Endothelial cell of hepatic sinusoid (primary cell): Measurements from ENCODE around the gene SAE1.

ENCODE experiments used
- in situ Hi-C: cut with HindIII; loops from 2 replicates; pipeline ENCODE4 v1.10.0; 2017; ENCODE audit warnings: low sequenced_read_pairs

SAE1 gene

GRCh38 chr19:47209319-47210179 is 78.9 kb downstream of the SAE1 start:
- in situ Hi-C loops: loop anchor here (5.0 kb wide), 1 partner anchor 57 kb away; no protein-coding TSS in a partner anchor

DNA sequence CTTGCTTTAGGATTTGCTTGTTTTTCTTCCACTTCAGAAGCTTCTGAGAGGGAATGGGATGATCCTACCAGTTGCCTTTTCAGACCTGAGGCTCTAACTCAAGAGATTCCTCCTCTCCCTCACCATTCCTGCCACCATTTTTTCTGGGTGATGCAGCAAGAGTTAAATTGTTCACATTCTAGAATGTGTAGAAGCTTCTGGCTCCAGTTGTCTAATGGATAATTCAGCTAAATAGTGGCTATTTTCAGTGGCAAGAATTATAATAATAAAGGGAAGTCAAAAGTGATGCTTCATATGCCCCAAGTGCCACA is 79.5 kb downstream of the SAE1 start:
- in situ Hi-C loops: loop anchor here (5.0 kb wide), 1 partner anchor 58 kb away; no protein-coding TSS in a partner anchor

DNA sequence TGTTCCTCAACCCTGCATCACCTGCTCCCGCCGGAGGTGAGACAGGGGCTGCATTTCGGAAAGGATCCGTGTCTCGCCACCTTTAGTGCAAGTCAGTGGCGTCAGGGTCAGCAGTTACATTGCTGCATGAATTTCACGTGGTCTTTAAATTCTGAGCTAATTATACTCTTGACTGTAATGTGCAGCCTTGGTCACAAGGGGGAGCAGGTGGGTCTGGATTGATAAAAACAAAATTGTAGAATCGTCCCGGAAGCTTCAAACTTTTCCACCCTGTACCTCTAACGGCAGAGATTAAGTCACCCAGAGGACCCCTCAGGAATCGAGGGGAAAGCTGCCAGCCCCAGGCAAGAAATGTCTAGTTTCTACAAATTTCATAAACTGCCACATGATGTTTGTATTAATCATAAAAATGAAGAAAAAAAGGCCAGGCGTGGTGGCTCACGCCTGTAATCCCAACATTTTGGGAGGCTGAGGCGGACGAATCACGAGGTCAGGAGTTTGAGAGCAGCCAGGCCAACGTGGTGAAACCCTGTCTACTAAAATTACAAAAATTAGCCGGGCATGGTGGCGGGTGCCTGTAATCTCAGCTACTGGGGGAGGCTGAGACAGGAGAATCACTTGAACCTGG is 80.2 kb downstream of the SAE1 start:
- in situ Hi-C loops: loop anchor here (5.0 kb wide), 1 partner anchor 59 kb away; no protein-coding TSS in a partner anchor

DNA sequence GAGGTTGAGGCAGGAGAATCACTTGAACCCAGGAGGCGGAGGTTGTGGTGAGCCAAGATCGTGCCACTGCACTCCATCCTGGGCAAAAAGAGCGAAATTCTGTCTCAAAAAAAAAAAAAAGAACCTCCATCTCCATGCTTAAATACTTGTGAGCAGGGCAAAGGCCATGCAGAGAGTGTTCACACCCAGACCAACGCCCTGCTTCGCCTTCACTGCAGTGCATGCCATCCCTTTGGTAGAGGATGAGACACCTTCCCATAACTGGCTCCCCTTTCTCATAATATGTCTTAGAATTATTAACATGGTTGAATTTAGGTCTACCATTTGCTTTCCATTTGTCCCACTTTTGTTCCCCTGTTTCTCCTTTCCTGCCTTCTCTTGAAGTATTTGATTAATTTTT is 84.9 kb downstream of the SAE1 start:
- in situ Hi-C loops: no loop called here

- in situ Hi-C loops: no loop called here
These were observed 90.6 kb downstream of the SAE1 start for GRCh38 chr19:47221080-47221841.

DNA sequence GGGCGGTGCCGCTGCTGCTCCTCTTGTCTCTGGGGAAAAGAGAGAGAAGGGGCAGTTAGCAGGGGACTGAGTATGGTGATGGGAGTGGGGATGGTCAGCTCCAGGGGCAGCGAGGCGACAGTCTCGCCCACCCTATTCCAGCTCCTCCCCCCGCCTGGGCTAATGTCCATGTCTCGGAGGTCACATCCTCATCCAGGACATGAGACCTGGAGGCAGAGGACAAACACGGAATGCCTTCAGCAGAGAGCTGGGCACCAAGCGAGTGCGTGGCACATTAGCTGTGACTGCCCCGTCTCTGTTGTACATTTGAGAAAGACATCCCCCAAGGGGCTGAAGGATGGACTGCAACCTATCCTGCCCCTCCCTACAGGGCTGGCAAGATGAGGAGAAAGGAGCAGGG is 91.3 kb downstream of the SAE1 start:
- in situ Hi-C loops: no loop called here

GRCh38 chr19:47225746-47226425 is 95.3 kb downstream of the SAE1 start:
- in situ Hi-C loops: no loop called here

DNA sequence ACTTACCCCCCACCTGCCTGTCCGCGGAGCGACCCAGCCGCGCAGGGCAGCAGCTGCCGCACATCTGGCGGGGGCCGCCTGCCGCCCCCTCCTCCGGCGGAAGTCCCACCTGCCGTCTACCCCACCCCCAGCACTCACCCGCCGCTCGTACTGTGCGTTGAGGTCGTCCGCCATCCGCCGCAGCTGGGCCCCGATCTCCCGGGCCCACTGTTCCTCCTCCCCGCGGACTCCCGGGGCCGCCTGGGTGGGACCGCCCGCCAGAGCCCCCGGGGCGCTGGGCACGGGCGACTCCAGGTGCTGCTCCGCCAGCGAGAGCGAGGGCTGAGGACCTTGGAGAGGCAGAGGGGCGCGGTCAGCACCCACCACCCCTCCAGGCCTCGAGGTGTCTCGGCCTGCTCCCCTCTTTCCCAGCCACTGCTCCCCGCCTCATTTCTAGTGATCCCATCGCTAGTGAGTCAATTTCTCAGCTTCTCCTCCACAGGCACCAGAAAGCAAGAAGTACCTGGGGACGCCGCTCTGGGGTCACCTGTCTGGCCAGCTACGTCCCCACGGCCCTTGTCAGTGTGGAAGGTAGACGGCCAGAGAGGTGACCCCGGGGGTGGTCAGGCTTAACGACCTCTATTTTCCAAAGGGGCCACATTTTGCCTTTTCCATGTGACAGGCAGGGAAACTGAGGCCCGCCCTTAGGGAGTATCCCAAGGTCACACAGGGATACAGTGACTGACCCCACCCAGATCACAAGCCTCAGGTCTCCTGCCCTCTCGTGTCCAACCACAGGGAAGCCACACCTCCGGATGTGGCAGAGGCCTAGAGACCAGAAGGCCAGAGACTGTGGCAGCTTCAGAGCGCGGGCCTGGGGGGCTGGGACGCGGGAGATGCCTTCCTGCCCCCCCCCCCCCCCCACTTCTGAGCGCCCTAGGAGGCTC is 96.1 kb downstream of the SAE1 start:
- in situ Hi-C loops: no loop called here

DNA sequence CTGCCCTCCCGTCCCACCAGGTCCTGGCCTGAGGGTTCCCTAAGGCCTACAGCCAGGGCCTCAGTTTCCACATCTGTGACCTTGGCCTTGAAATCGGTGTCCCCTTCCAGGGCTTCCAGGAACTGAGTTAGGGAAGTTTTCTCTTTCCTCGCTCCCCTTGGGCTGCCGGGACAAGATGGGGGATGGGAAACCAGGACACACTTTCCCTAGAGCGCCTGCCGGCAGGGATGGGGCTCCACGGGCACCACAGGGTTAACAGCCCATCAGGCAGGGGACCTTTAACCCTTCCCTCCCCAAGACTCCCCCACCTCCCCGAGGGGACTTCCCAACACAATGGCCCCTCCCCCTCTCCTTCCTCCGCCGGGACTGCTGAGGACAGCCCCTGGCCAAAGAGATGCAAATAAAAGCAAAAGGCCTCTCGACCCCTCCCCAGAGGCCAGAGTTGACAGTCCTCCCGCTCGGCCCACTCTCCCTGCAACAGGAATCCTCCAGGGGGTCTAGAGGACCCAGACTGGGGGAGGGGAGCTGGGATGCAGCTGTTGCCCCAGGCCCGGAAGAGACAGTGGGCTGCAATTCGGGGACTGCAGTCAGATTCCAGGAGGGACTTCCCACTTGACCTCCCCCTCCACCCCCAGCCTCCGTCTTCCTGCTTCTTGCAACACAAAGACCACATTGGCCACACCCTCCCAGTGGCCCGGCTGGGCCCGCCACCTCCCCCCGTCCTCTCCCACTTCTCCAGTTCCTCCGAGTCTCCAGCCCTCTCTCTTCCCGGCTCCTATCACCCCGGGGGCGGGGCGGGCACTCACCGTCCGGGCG is 96.9 kb downstream of the SAE1 start:
- in situ Hi-C loops: no loop called here

- in situ Hi-C loops: no loop called here
These were observed 97.7 kb downstream of the SAE1 start for GRCh38 chr19:47228168-47228936.

DNA sequence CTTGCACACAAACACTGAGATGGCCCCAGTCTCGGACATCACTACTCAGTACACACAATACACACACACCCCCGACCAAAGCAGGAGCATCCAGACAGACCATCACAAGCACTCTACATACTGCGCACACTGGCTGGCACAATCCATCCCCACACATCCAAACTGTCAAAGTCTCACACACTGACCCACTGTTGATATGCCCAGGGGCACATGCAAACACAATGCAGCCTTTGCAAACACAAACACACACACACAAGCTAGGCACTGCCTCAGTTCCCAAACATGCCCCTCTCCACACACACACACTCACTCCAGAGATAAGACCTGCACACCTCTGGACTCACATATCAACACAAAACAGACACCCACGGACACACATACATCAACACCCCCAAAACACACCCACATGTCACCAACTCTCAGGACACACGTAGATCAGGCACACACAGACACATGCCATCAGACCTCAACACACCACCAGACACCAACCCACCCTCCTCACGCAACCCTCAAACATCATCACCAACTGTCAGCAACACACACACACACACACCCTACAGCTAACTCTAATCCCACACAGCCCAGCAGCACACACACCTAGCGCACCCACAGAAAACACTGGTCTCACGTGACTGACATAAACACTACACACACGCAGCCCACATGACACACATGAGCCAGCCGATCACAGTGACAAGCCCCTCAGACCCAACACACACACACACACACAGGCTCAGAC is 98.5 kb downstream of the SAE1 start:
- in situ Hi-C loops: no loop called here

- in situ Hi-C loops: no loop called here
These were observed 99.0 kb downstream of the SAE1 start for GRCh38 chr19:47229676-47230053.

GRCh38 chr19:47230054-47230920 is 99.7 kb downstream of the SAE1 start:
- in situ Hi-C loops: no loop called here

DNA sequence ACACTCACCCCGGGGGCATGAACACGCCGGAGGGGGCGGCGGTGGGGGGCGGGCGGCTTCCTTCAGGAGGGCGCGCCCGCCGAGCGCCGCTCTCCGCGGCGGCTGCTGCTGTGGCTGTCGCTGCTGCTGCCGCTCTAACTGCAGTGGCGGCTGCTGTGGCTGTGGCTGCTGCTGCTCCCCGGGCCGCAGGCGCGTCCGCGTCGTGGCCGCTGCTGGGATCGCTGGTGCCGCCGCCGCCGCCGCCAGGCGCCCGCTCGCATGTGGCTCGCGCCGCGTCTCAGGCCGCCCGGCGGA is 100.2 kb downstream of the SAE1 start, which contains the start of gene BBC3:
BBC3 (minus strand) TSS at position 279 of the 294 bp plus-strand sequence. CDS start 2,768 bp downstream, outside the sequence.
- in situ Hi-C loops: no loop called here

GRCh38 chr19:47231215-47232054 is 100.8 kb downstream of the SAE1 start:
- in situ Hi-C loops: no loop called here
